Measurements from ENCODE around the gene RIMKLA.

- TF ChIP-seq POLR2A (IDR thresholded peaks at IDR 0.05) (no peak), POLR2AphosphoS5 (IDR thresholded peaks at IDR 0.05; ENCODE audit: insufficient read depth in 1 of 2, low read depth in 1 of 2) (no peak)
- TF ChIP-seq, protein P1, sequence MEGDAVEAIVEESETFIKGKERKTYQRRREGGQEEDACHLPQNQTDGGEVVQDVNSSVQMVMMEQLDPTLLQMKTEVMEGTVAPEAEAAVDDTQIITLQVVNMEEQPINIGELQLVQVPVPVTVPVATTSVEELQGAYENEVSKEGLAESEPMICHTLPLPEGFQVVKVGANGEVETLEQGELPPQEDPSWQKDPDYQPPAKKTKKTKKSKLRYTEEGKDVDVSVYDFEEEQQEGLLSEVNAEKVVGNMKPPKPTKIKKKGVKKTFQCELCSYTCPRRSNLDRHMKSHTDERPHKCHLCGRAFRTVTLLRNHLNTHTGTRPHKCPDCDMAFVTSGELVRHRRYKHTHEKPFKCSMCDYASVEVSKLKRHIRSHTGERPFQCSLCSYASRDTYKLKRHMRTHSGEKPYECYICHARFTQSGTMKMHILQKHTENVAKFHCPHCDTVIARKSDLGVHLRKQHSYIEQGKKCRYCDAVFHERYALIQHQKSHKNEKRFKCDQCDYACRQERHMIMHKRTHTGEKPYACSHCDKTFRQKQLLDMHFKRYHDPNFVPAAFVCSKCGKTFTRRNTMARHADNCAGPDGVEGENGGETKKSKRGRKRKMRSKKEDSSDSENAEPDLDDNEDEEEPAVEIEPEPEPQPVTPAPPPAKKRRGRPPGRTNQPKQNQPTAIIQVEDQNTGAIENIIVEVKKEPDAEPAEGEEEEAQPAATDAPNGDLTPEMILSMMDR (IDR thresholded peaks at IDR 0.05) = no peak
These were observed 34.2 kb downstream of the RIMKLA start for GRCh38 chr1:42414551-42415496.

All from vagina (tissue), 2 donors.